IMR-90 (cell line): ENCODE measurements around the gene GTF2F1.

ENCODE experiments used
- CTCF ChIP-seq: conservative IDR thresholded peaks from 2 replicates; pipeline ENCODE4 v1.5.1; 2012; ENCODE audit warnings: mild to moderate bottlenecking, low read depth, low read length, improper control_type of control experiment
- MAFK ChIP-seq: IDR thresholded peaks from 2 replicates; pipeline ENCODE4 v1.6.1; 2012; ENCODE audit warnings: low read depth, low read length, improper control_type of control experiment
- MAZ ChIP-seq: IDR thresholded peaks from 2 replicates; pipeline ENCODE4 v1.6.1; 2012; ENCODE audit warnings: low read depth, mild to moderate bottlenecking, low read length, improper control_type of control experiment, moderate library complexity, borderline replicate concordance
- POLR2A ChIP-seq: IDR thresholded peaks from 2 replicates; pipeline ENCODE4 v1.6.1; 2012; ENCODE audit warnings: mild to moderate bottlenecking, low read depth, low read length
- RCOR1 ChIP-seq: IDR thresholded peaks from 2 replicates; pipeline ENCODE4 v1.6.1; 2012; ENCODE audit warnings: mild to moderate bottlenecking, low read length, improper control_type of control experiment; ENCODE audit not compliant: insufficient replicate concordance
- SMC3 ChIP-seq: fragments of 150-350 bp; IDR thresholded peaks from 2 replicates; pipeline ENCODE4 v1.6.1; 2016; ENCODE audit warnings: low read depth, mild to moderate bottlenecking, antibody characterized with exemption, low read length, moderate library complexity
- USF2 ChIP-seq: fragments of 150-350 bp; IDR thresholded peaks from 2 replicates; pipeline ENCODE4 v1.6.1; 2017; ENCODE audit warnings: mild to moderate bottlenecking, antibody characterized with exemption, low read length, low read depth

GRCh38 chr19:6378486-6378885 is 14.5 kb downstream of the GTF2F1 start:
- TF ChIP-seq RCOR1 (no peak), CTCF (no peak), POLR2A (no peak), MAFK (no peak), MAZ (no peak), SMC3 (no peak), USF2 (no peak)
